Thyroid gland (tissue), 4 donors: ENCODE results near the gene ZNF213. TPM values are rescaled to one million over a fixed set of nuclear protein-coding genes. Genes with fewer than 3 reads are reported as not detected.

Source experiments
- DNase-seq, 2 donors: peaks; one replicate each; pipeline ENCODE4 v3.0.0-alpha.2; 2019
- H3K27ac ChIP-seq, 3 donors: fragments of 200-600 bp; sonication (generic); 1 replicate in 2 of 3; 2 replicates in 1 of 3; pipeline ENCODE4 v1.5.1; 2016 to 2019; ENCODE audit warnings: mild to moderate bottlenecking in 1 of 3, moderate library complexity in 1 of 3
- H3K27me3 ChIP-seq: fragments of 200-600 bp; sonication (generic); one replicate; pipeline ENCODE4 v1.5.1; 2019
- H3K36me3 ChIP-seq, 2 donors: fragments of 200-600 bp; sonication (generic); one replicate each; pipeline ENCODE4 v1.5.1; 2016 to 2019
- H3K4me1 ChIP-seq, 2 donors: fragments of 200-600 bp; sonication (generic); one replicate each; pipeline ENCODE4 v1.5.1; 2017 to 2019
- H3K4me3 ChIP-seq, 3 donors: fragments of 200-600 bp; sonication (generic); replicated peaks in 1 of 3; 1 replicate in 2 of 3; 2 replicates in 1 of 3; pipeline ENCODE4 v1.5.1; 2016; ENCODE audit warnings: mild to moderate bottlenecking in 1 of 3
- H3K9me3 ChIP-seq: fragments of 200-600 bp; sonication (generic); one replicate; pipeline ENCODE4 v1.5.1; 2017
- POLR2A ChIP-seq, 2 donors: fragments of 450-650 bp; IDR thresholded peaks; one replicate each; pipeline ENCODE4 v1.6.1; 2017; ENCODE audit warnings: antibody characterized with exemption in 2 of 2, mild to moderate bottlenecking in 2 of 2, moderate library complexity in 1 of 2
- WGBS, 2 donors: methylation state at CpG; one replicate each; pipeline ENCODE4 v1.1.5; 2017; 5-methylcytosine and 5-hydroxymethylcytosine counted together
- intact Hi-C: fragments of 100-400 bp; cut with DNase I; formaldehyde crosslinking; loops from one replicate; pipeline ENCODE4 v1.15.1; 2023
- total RNA-seq, 4 donors: library from RNA; depleted of rRNA; stranded (reverse); fragments of >200 nt; gene quantifications; one replicate each; pipeline ENCODE4 v1.2.3, GENCODE V29; 2016
- TF ChIP-seq, protein P1 (sequence below), 6 experiments: fragments of 200-600 bp in 3 of 6; fragments of 450-650 bp in 3 of 6; sonication (generic) in 3 of 6; IDR thresholded peaks; one replicate each; pipeline ENCODE4 v1.5.1; 2016 to 2019; ENCODE audit warnings: antibody characterized with exemption in 6 of 6, mild to moderate bottlenecking in 2 of 6, inconsistent platforms in 1 of 6, moderate library complexity in 1 of 6

ZNF213 gene
- total RNA-seq, 4 donors from 2014 or later: 5.2 to 10.2 (median 8.7) TPM

DNA sequence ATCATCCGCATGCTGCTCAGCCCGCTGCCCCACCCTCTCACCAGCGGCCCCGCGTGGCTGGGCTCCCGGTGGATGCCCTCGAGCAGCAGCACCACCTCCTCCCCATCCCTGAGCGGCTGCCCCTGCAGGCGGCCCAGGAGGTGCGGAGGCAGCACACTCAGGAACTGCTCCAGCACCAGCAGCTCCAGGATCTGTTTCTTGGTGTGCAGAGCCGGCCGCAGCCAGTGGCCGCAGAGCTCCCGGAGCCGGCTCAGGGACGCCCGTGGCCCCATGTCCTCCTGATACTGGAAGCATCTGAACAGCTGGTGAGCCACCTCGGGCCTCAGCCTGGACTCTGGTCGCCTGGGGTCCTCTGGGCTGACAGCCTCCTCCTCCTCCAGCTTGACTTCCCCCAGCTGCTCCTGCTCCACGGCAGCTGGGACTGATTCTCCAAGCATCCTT, 42.3 kb upstream of the ZNF213 start:
- intact Hi-C loops: no loop called here
- H3K36me3 ChIP-seq: no peaks in the 10 kb centered on the region
- H3K4me3 ChIP-seq: no peak overlapping the region
- H3K27ac ChIP-seq: no peak overlapping the region
- TF ChIP-seq, protein P1, sequence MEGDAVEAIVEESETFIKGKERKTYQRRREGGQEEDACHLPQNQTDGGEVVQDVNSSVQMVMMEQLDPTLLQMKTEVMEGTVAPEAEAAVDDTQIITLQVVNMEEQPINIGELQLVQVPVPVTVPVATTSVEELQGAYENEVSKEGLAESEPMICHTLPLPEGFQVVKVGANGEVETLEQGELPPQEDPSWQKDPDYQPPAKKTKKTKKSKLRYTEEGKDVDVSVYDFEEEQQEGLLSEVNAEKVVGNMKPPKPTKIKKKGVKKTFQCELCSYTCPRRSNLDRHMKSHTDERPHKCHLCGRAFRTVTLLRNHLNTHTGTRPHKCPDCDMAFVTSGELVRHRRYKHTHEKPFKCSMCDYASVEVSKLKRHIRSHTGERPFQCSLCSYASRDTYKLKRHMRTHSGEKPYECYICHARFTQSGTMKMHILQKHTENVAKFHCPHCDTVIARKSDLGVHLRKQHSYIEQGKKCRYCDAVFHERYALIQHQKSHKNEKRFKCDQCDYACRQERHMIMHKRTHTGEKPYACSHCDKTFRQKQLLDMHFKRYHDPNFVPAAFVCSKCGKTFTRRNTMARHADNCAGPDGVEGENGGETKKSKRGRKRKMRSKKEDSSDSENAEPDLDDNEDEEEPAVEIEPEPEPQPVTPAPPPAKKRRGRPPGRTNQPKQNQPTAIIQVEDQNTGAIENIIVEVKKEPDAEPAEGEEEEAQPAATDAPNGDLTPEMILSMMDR (IDR thresholded peaks at IDR 0.05): no peak
- no peak for TF ChIP-seq POLR2A (IDR thresholded peaks at IDR 0.05)
- H3K4me1 ChIP-seq: peaks cover 7 to 16% of the 10 kb centered on the region in 2 donors
- no peaks in the 10 kb centered on the region for H3K9me3 ChIP-seq
- no peaks in the 10 kb centered on the region for H3K27me3 ChIP-seq
- WGBS, 2 donors: 58 to 83% methylated on average over 11 to 17 of the region's 20 CpGs
- no peak for DNase-seq

DNA sequence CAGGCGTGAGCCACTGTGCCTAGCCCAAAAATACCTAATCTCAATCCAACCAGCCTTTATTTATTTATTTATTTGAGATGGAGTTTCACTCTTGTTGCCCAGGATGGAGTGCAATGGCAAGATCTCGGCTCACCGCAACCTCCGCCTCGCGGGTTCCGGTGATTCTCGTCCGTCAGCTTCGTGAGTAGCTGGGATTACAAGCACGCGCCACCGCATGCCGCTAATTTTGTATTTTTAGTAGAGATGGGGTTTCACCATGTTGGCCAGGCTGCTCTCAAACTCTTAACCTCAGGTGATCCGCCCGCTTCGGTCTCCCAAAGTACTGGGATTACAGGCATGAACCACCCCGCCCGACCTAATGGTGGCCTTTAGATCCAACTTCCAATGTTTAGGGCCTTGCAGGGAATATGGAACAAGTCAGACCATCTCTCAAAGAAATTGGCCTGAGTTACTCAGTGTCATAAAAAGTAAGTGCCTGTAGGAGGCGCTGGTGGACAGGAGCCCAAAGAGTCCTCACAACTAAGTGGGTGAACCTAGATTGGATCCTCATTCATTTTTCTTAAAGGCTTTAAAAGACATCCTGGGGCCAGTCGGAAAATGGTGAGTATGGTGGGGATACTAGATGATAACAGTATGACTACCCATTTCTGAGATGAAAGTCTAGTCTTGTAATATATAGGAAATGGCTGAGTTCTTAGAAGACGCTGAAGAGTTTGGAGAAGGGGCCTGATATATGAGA, 40.4 kb upstream of the ZNF213 start:
- 91 to 93% methylated on average over 22 of the region's 22 CpGs for WGBS, 2 donors
- no peak overlapping the region for H3K4me3 ChIP-seq
- H3K4me1 ChIP-seq: peaks cover 0 to under 1% of the 10 kb centered on the region in 2 donors
- H3K9me3 ChIP-seq: no peaks in the 10 kb centered on the region
- TF ChIP-seq, protein P1 (IDR thresholded peaks at IDR 0.05): peak in 3 of 6 experiments; percentile 26 to 31 (median 27)
- TF ChIP-seq POLR2A (IDR thresholded peaks at IDR 0.05): no peak
- H3K27ac ChIP-seq: no peak overlapping the region
- DNase-seq: no peak
- H3K27me3 ChIP-seq: no peaks in the 10 kb centered on the region
- H3K36me3 ChIP-seq: no peaks in the 10 kb centered on the region
- intact Hi-C loops: no loop called here

DNA sequence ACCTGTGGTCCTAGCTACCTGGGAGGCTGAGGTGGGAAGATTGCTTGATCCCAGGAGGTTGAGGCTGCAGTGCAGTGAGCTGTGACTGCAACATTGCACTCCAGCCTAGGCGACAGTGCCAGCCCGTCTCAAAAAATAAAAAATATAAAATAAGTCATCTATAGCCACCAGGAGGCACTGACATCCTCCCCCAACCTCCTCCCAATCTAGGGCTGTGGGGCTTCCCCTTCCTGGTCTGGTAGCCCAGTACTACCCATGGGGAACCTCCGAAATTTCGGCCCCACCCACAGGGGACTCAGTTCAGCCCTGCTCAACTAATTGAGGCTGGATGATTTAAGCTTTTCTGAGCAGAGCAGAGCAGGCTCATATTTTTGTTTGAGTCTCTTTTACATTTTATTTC, 39.0 kb upstream of the ZNF213 start:
- no peak for DNase-seq
- peaks cover 5 to 11% of the 10 kb centered on the region in 2 donors for H3K4me1 ChIP-seq
- 30 to 42% methylated on average over 4 of the region's 4 CpGs for WGBS, 2 donors

DNA sequence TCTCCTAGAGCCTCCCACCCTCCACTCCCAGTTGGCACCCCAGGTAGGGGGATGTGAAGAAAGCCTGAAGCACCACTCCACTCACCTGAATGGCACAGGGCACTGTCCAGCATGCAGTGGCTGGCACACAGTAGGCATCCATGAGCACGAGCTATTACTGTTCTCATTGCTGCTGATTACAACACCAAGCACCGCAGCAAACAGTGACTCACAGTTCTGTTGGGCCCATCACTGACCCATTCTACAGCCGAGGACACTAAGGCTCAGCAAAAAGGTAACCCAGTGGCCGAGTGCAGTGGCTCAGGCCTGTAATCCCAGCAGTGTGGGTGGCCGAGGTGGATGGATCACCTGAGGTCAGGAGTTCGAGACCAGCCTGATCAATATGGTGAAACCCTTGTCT, 38.5 kb upstream of the ZNF213 start:
- intact Hi-C loops: no loop called here
- Histone ChIP-seq H3K36me3 (no peaks in the 10 kb centered on the region), H3K27me3 (no peaks in the 10 kb centered on the region), H3K9me3 (no peaks in the 10 kb centered on the region), H3K4me1 (peaks cover 5 to 14% of the 10 kb centered on the region in 2 donors), H3K4me3 (no peak overlapping the region), H3K27ac (no peak overlapping the region)
- WGBS, 2 donors: 85 to 90% methylated on average over 5 to 6 of the region's 6 CpGs
- TF ChIP-seq, protein P1 (IDR thresholded peaks at IDR 0.05): no peak
- no peak for TF ChIP-seq POLR2A (IDR thresholded peaks at IDR 0.05)
- DNase-seq: no peak

More for the DNA sequence above, 39.0 kb upstream of the ZNF213 start:
- intact Hi-C loops: no loop called here
- H3K36me3 ChIP-seq: no peaks in the 10 kb centered on the region
- no peaks in the 10 kb centered on the region for H3K9me3 ChIP-seq
- H3K27me3 ChIP-seq: no peaks in the 10 kb centered on the region
- no peak for TF ChIP-seq POLR2A (IDR thresholded peaks at IDR 0.05)
- TF ChIP-seq, protein P1 (IDR thresholded peaks at IDR 0.05): peak in 1 of 6 experiments; percentile 8
- H3K27ac ChIP-seq: no peak overlapping the region
- H3K4me3 ChIP-seq: no peak overlapping the region

DNA sequence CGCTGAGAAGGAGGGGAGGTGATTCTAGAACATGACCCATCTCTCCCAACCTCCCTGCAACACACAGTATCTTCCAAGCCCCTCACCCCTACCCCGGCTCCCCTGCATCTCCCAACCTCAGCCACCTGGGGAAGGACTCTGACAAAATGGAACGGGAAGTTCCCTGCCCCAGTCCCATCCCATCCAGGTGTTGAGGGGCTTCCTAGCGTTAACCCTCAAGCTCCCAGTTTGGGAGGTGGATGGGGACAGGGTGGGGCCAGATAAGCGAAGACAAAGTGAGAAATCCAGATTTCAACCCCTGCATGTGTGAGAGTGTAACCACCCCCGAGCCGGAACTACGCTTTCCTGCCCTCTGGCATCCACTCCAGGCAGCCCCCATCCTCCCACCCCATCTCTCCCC, 37.6 kb upstream of the ZNF213 start:
- 40 to 46% methylated on average over 8 of the region's 8 CpGs for WGBS, 2 donors
- Histone ChIP-seq H3K9me3 (no peaks in the 10 kb centered on the region), H3K4me3 (no peak overlapping the region), H3K27ac (no peak overlapping the region), H3K4me1 (peaks cover 5 to 14% of the 10 kb centered on the region in 2 donors), H3K36me3 (no peaks in the 10 kb centered on the region), H3K27me3 (no peaks in the 10 kb centered on the region)
- intact Hi-C loops: no loop called here
- no peak for TF ChIP-seq POLR2A (IDR thresholded peaks at IDR 0.05)
- TF ChIP-seq, protein P1 (IDR thresholded peaks at IDR 0.05): no peak
- DNase-seq: no peak
